ENCODE data around the gene ATP8B3. TPM values are rescaled to one million over a fixed set of nuclear protein-coding genes. Genes with fewer than 3 reads are reported as not detected.

Gene ATP8B3
- total RNA-seq, 1 donor from 2014 or later, result 0.52 TPM

GRCh38 chr19:1844513-1845124 lies 32.5 kb upstream of the ATP8B3 start:
- Histone ChIP-seq H3K9ac (ENCODE audit: low read depth in 1 of 3, low read length in 3 of 3) (peak overlapping the region in 2 of 3 donors; percentile 2 to 57), H3K27me3 (ENCODE audit: control insufficient read depth in 3 of 3, insufficient read depth in 3 of 3, low read length in 3 of 3) (no peaks in the 10 kb centered on the region), H3K4me3 (ENCODE audit: low read length in 3 of 3) (no peak overlapping the region), H3K9me3 (ENCODE audit: control insufficient read depth in 3 of 3, low read length in 3 of 3) (no peaks in the 10 kb centered on the region), H3K36me3 (ENCODE audit: control insufficient read depth in 3 of 3, insufficient read depth in 3 of 3, low read length in 3 of 3) (peaks cover 1 to 7% (median 2%) of the 10 kb centered on the region in 3 donors), H3K27ac (ENCODE audit: low read depth, low read length) (no peak overlapping the region), H3K4me1 (ENCODE audit: control insufficient read depth in 3 of 3, insufficient read depth in 3 of 3, low read length in 3 of 3) (peaks cover 61 to 77% (median 61%) of the 10 kb centered on the region in 3 donors)

GRCh38 chr19:1843646-1844394 lies 31.7 kb upstream of the ATP8B3 start:
- no peak overlapping the region for H3K4me3 ChIP-seq (ENCODE audit: low read length in 3 of 3)
- H3K36me3 ChIP-seq (ENCODE audit: control insufficient read depth in 3 of 3, insufficient read depth in 3 of 3, low read length in 3 of 3), result peaks cover 2 to 7% (median 3%) of the 10 kb centered on the region in 3 donors
- H3K9ac ChIP-seq (ENCODE audit: low read depth in 1 of 3, low read length in 3 of 3), result peak overlapping the region in 1 of 3 donors; percentile 57
- no peak overlapping the region for H3K27ac ChIP-seq (ENCODE audit: low read depth, low read length)
- H3K9me3 ChIP-seq (ENCODE audit: control insufficient read depth in 3 of 3, low read length in 3 of 3), result no peaks in the 10 kb centered on the region
- H3K4me1 ChIP-seq (ENCODE audit: control insufficient read depth in 3 of 3, insufficient read depth in 3 of 3, low read length in 3 of 3), result peaks cover 60 to 80% (median 65%) of the 10 kb centered on the region in 3 donors
- no peaks in the 10 kb centered on the region for H3K27me3 ChIP-seq (ENCODE audit: control insufficient read depth in 3 of 3, insufficient read depth in 3 of 3, low read length in 3 of 3)

DNA sequence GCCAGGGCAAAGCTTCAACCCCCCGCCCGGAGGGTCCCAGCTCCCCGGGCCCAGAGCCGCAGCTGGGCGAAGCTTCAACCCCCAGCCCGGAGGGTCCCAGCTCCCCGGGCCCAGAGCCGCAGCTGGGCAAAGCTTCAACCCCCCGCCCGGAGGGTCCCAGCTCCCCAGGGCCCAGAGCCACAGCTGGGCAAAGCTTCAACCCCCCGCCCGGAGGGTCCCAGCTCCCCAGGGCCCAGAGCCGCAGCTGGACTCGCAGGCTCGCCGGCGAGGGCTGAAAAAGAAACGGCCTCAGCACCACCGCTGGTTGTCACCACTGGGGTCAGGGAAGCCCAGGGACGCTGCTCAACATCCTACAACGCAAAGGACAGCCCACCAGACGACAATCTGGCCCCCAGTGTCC lies 31.0 kb upstream of the ATP8B3 start:
- peaks cover 60 to 80% (median 65%) of the 10 kb centered on the region in 3 donors for H3K4me1 ChIP-seq (ENCODE audit: control insufficient read depth in 3 of 3, insufficient read depth in 3 of 3, low read length in 3 of 3)
- peak overlapping the region in 1 of 3 donors; percentile 43 for H3K9ac ChIP-seq (ENCODE audit: low read depth in 1 of 3, low read length in 3 of 3)
- H3K27ac ChIP-seq (ENCODE audit: low read depth, low read length), result no peak overlapping the region
- peaks cover 2 to 7% (median 3%) of the 10 kb centered on the region in 3 donors for H3K36me3 ChIP-seq (ENCODE audit: control insufficient read depth in 3 of 3, insufficient read depth in 3 of 3, low read length in 3 of 3)
- no peaks in the 10 kb centered on the region for H3K9me3 ChIP-seq (ENCODE audit: control insufficient read depth in 3 of 3, low read length in 3 of 3)
- H3K27me3 ChIP-seq (ENCODE audit: control insufficient read depth in 3 of 3, insufficient read depth in 3 of 3, low read length in 3 of 3), result no peaks in the 10 kb centered on the region
- H3K4me3 ChIP-seq (ENCODE audit: low read length in 3 of 3), result no peak overlapping the region

DNA sequence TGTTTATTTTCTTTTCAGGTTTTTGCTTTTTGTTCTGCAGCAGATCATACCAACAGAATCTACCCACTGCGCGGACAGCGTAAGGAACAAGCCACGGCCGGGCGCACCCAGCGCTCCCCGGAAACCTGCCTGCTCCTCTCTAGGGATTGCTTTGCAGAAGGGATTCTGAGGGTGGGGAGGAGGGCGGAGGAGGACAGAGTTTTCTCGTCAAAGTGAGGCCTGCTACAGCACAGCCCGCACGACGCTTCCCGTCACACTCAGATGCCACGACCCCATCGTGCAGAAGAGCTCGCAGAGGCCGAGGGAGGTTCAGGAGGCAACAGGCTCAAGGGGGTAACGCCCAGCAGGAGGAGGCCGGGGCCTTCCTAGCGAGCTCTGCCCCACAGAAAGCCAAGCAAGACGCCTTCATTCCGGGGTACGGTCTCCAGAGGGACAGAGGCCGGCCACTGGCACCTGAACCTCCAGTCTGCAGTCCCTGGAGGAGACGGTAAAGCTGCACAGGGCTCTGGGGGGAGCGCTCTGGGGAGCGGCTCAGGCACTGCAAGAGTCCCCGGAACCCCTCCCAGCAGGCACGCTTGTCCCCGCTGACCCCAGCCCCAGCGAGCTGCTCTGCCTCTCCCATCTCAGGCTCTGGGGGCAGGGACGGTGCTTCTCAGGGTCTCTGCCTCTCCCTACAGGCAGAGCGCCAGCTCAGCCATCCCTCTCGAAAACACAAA lies 29.3 kb upstream of the ATP8B3 start:
- Histone ChIP-seq H3K4me3 (ENCODE audit: low read length in 3 of 3) (peak overlapping the region in 2 of 3 donors; percentile 25 to 52), H3K4me1 (ENCODE audit: control insufficient read depth in 3 of 3, insufficient read depth in 3 of 3, low read length in 3 of 3) (peaks cover 51 to 76% (median 62%) of the 10 kb centered on the region in 3 donors), H3K27me3 (ENCODE audit: control insufficient read depth in 3 of 3, insufficient read depth in 3 of 3, low read length in 3 of 3) (no peaks in the 10 kb centered on the region), H3K36me3 (ENCODE audit: control insufficient read depth in 3 of 3, insufficient read depth in 3 of 3, low read length in 3 of 3) (peaks cover 2 to 7% (median 3%) of the 10 kb centered on the region in 3 donors), H3K9me3 (ENCODE audit: control insufficient read depth in 3 of 3, low read length in 3 of 3) (no peaks in the 10 kb centered on the region), H3K27ac (ENCODE audit: low read depth, low read length) (peak overlapping the region; percentile 58), H3K9ac (ENCODE audit: low read depth in 1 of 3, low read length in 3 of 3) (peak overlapping the region in 2 of 3 donors; percentile 33 to 68)

DNA sequence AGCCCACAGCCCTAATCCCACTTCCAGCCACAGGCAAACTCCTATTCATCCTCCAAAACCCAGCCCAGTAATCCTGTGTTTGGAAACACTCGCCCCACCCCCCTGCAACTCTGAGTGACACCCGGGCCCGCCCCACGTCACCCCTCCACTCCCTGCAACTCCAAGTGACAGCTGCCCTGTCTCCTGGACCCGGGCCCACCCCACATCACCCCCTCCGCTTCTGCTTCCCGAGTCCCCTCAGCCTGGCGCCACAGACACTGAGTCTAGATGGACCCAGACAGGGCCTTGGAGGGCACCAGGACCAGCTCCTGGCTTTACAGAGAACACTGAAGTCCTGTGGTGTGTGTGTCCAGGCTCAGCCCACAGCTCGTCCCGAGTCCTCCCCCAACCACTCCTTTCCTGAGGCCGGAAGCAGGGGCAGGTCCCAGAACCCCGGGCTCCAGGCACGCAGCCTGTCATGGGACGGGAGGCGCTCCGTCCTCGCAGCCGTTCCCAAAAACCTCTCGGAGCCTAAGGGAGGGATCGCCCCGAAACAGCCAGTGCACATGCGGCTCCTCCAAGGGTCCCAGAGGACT lies 28.6 kb upstream of the ATP8B3 start:
- H3K9me3 ChIP-seq (ENCODE audit: control insufficient read depth in 3 of 3, low read length in 3 of 3), result no peaks in the 10 kb centered on the region
- H3K36me3 ChIP-seq (ENCODE audit: control insufficient read depth in 3 of 3, insufficient read depth in 3 of 3, low read length in 3 of 3), result peaks cover 2 to 7% (median 3%) of the 10 kb centered on the region in 3 donors
- H3K27me3 ChIP-seq (ENCODE audit: control insufficient read depth in 3 of 3, insufficient read depth in 3 of 3, low read length in 3 of 3), result no peaks in the 10 kb centered on the region
- H3K4me1 ChIP-seq (ENCODE audit: control insufficient read depth in 3 of 3, insufficient read depth in 3 of 3, low read length in 3 of 3), result peaks cover 44 to 69% (median 57%) of the 10 kb centered on the region in 3 donors
- peak overlapping the region in 1 of 3 donors; percentile 52 for H3K4me3 ChIP-seq (ENCODE audit: low read length in 3 of 3)
- peak overlapping the region; percentile 58 for H3K27ac ChIP-seq (ENCODE audit: low read depth, low read length)
- H3K9ac ChIP-seq (ENCODE audit: low read depth in 1 of 3, low read length in 3 of 3), result peak overlapping the region in 2 of 3 donors; percentile 32 to 68

GRCh38 chr19:1839658-1840540 lies 27.8 kb upstream of the ATP8B3 start:
- H3K36me3 ChIP-seq (ENCODE audit: control insufficient read depth in 3 of 3, insufficient read depth in 3 of 3, low read length in 3 of 3), result peaks cover 0 to 3% (median 3%) of the 10 kb centered on the region in 3 donors
- H3K4me1 ChIP-seq (ENCODE audit: control insufficient read depth in 3 of 3, insufficient read depth in 3 of 3, low read length in 3 of 3), result peaks cover 37 to 62% (median 50%) of the 10 kb centered on the region in 3 donors
- H3K4me3 ChIP-seq (ENCODE audit: low read length in 3 of 3), result no peak overlapping the region
- no peak overlapping the region for H3K9ac ChIP-seq (ENCODE audit: low read depth in 1 of 3, low read length in 3 of 3)
- no peaks in the 10 kb centered on the region for H3K9me3 ChIP-seq (ENCODE audit: control insufficient read depth in 3 of 3, low read length in 3 of 3)
- H3K27me3 ChIP-seq (ENCODE audit: control insufficient read depth in 3 of 3, insufficient read depth in 3 of 3, low read length in 3 of 3), result no peaks in the 10 kb centered on the region
- H3K27ac ChIP-seq (ENCODE audit: low read depth, low read length), result peak overlapping the region; percentile 58

DNA sequence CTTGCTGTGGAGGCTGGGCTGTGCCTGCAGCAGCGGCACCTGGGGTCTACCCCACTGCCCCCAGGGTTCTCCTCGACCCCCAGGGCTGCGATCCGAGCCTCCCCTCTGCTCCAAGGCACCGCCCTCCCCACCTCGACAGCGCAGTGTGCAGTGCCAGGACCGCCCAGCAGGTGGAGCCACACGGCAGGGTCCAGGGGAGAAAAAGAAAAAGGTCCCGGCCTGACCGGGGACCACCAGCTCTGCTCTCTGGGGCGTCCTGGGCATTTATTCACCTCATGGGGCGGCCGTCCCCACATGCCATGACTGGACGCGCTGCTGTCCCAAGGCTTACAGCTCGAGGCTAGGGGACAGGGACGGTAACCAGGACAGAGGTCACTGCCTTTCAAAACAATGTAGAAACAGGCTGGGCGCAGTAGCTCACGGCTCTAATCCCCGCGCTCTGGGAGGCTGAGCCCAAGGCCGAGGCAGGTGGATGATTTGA lies 25.6 kb upstream of the ATP8B3 start:
- Histone ChIP-seq H3K9me3 (ENCODE audit: control insufficient read depth in 3 of 3, low read length in 3 of 3) (no peaks in the 10 kb centered on the region), H3K9ac (ENCODE audit: low read depth in 1 of 3, low read length in 3 of 3) (peak overlapping the region in 1 of 3 donors; percentile 8), H3K27ac (ENCODE audit: low read depth, low read length) (no peak overlapping the region), H3K4me1 (ENCODE audit: control insufficient read depth in 3 of 3, insufficient read depth in 3 of 3, low read length in 3 of 3) (peaks cover 20 to 44% (median 34%) of the 10 kb centered on the region in 3 donors), H3K36me3 (ENCODE audit: control insufficient read depth in 3 of 3, insufficient read depth in 3 of 3, low read length in 3 of 3) (peaks cover 0 to 3% (median 0%) of the 10 kb centered on the region in 3 donors), H3K4me3 (ENCODE audit: low read length in 3 of 3) (no peak overlapping the region), H3K27me3 (ENCODE audit: control insufficient read depth in 3 of 3, insufficient read depth in 3 of 3, low read length in 3 of 3) (no peaks in the 10 kb centered on the region)

DNA sequence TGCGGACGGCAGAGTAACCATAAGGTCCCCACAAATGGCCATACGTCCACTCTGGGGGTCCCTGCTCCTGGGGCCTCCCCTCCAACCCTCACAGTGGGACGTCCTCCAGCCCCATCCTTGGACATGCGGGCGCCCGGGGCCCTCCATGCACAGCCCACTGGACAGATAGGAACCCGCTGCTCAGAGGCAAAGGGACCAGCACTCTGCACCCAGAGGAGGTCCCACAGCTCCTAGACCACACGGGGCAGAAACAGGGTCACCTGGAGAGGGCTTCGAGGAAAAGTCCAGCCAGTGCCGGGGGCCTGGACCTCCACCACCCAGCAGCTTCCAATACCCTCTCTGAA lies 25.1 kb upstream of the ATP8B3 start:
- H3K27me3 ChIP-seq (ENCODE audit: control insufficient read depth in 3 of 3, insufficient read depth in 3 of 3, low read length in 3 of 3), result no peaks in the 10 kb centered on the region
- H3K4me3 ChIP-seq (ENCODE audit: low read length in 3 of 3), result no peak overlapping the region
- no peak overlapping the region for H3K9ac ChIP-seq (ENCODE audit: low read depth in 1 of 3, low read length in 3 of 3)
- H3K36me3 ChIP-seq (ENCODE audit: control insufficient read depth in 3 of 3, insufficient read depth in 3 of 3, low read length in 3 of 3), result peaks cover 0 to 3% (median 0%) of the 10 kb centered on the region in 3 donors
- peaks cover 18 to 39% (median 31%) of the 10 kb centered on the region in 3 donors for H3K4me1 ChIP-seq (ENCODE audit: control insufficient read depth in 3 of 3, insufficient read depth in 3 of 3, low read length in 3 of 3)
- no peaks in the 10 kb centered on the region for H3K9me3 ChIP-seq (ENCODE audit: control insufficient read depth in 3 of 3, low read length in 3 of 3)
- no peak overlapping the region for H3K27ac ChIP-seq (ENCODE audit: low read depth, low read length)

Measured in skeletal muscle tissue (tissue), 4 donors.